H1 (cell line): ENCODE results near the gene FRK. TPM values are rescaled to one million over a fixed set of nuclear protein-coding genes. Genes with fewer than 3 reads are reported as not detected.

Experiments
- CTCF ChIA-PET: fragments of 300-600 bp; sonication (Branson Sonifier 250); formaldehyde crosslinking; loops from one replicate; lab custom pipeline; 2021; ENCODE audit not compliant: partially characterized antibody; lab: Charles Lee
- POLR2A ChIA-PET: fragments of 300-600 bp; sonication (Branson Sonifier 250); formaldehyde crosslinking; loops from one replicate; lab custom pipeline; 2021; ENCODE audit warnings: inconsistent platforms; ENCODE audit not compliant: partially characterized antibody; lab: Charles Lee
- DNase-seq, 2 experiments: peaks; one replicate each; pipeline versions ENCODE4 v3.0.0 to v3.0.0-alpha.2; 2010 to 2022; ENCODE audit warnings: low spot score in 2 of 2, low read depth in 1 of 2, mixed read lengths in 1 of 2
- FAIRE-seq: peaks from 2 replicates; lab custom pipeline; 2011; peaks lifted over from hg19 to GRCh38; lab: Jason Lieb, UNC
- H2AFZ ChIP-seq: 2 replicates; pipeline ENCODE4 v1.8.1; 2012; ENCODE audit warnings: low read length, inconsistent platforms
- H2AK5ac ChIP-seq: 2 replicates; pipeline ENCODE4 v1.6.1; 2013; ENCODE audit warnings: low read depth, low read length
- H2BK120ac ChIP-seq: replicated peaks from 2 replicates; pipeline ENCODE3; 2013; ENCODE audit warnings: low read depth, low read length, inconsistent platforms
- H2BK12ac ChIP-seq: 2 replicates; pipeline ENCODE4 v1.6.1; 2013; ENCODE audit warnings: low read depth, low read length
- H2BK15ac ChIP-seq: 2 replicates; pipeline ENCODE4 v1.6.1; 2013; ENCODE audit warnings: low read length
- H2BK20ac ChIP-seq: 2 replicates; pipeline ENCODE4 v1.6.1; 2013; ENCODE audit warnings: low read length
- H2BK5ac ChIP-seq: 2 replicates; pipeline ENCODE4 v1.6.1; 2013; ENCODE audit warnings: low read depth, low read length
- H3K14ac ChIP-seq: 2 replicates; pipeline ENCODE4 v1.6.1; 2013; ENCODE audit warnings: inconsistent platforms; ENCODE audit not compliant: insufficient read length
- H3K18ac ChIP-seq: 2 replicates; pipeline ENCODE4 v1.6.1; 2013; ENCODE audit warnings: low read length; ENCODE audit errors: extremely low read depth
- H3K23ac ChIP-seq: 2 replicates; pipeline ENCODE4 v1.6.1; 2013; ENCODE audit warnings: inconsistent platforms; ENCODE audit not compliant: insufficient read length
- H3K23me2 ChIP-seq: 2 replicates; pipeline ENCODE4 v1.6.1; 2013; ENCODE audit warnings: low read depth, low read length
- H3K27ac ChIP-seq: 2 replicates; pipeline ENCODE4 v1.6.1; 2011; ENCODE audit warnings: low read depth, low read length, inconsistent platforms
- H3K27me3 ChIP-seq, 4 experiments: replicated peaks in 1 of 4; 1 replicate in 1 of 4; 2 replicates in 3 of 4; pipeline versions ENCODE4 v1.6.1 to v1.8.1; 2011 to 2013; ENCODE audit warnings: low read length in 3 of 4, mild to moderate bottlenecking in 3 of 4, inconsistent platforms in 2 of 4, mixed read lengths in 2 of 4, moderate library complexity in 1 of 4; ENCODE audit not compliant: control insufficient read depth in 3 of 4, insufficient read depth in 3 of 4; ENCODE audit errors: extremely low read depth in 1 of 4
- H3K36me3 ChIP-seq, 4 experiments: 2 replicates each; pipeline versions ENCODE4 v1.6.1 to v1.8.1; 2011 to 2013; ENCODE audit warnings: mild to moderate bottlenecking in 4 of 4, low read length in 3 of 4, moderate library complexity in 2 of 4, control low read depth in 1 of 4, inconsistent platforms in 1 of 4; ENCODE audit not compliant: insufficient read depth in 4 of 4, control insufficient read depth in 2 of 4
- H3K4ac ChIP-seq: replicated peaks from 2 replicates; pipeline ENCODE3; 2013; ENCODE audit warnings: low read length, low read depth, mixed read lengths, inconsistent platforms; ENCODE audit not compliant: insufficient read length
- H3K4me1 ChIP-seq, 4 experiments: replicated peaks in 1 of 4; 1 replicate in 1 of 4; 2 replicates in 3 of 4; pipeline versions ENCODE4 v1.6.1 to v1.8.1; 2011 to 2013; ENCODE audit warnings: low read length in 3 of 4, inconsistent platforms in 2 of 4, mixed read lengths in 1 of 4; ENCODE audit not compliant: insufficient read depth in 4 of 4, control insufficient read depth in 3 of 4
- H3K4me2 ChIP-seq, 2 experiments: 2 replicates each; pipeline versions ENCODE4 v1.6.1 to v1.8.1; 2011 to 2013; ENCODE audit warnings: low read depth in 2 of 2, low read length in 2 of 2, control low read depth in 1 of 2, inconsistent platforms in 1 of 2, mild to moderate bottlenecking in 1 of 2; ENCODE audit not compliant: insufficient read depth in 1 of 2
- H3K4me3 ChIP-seq, 4 experiments: fragments of 200-600, 300-600 bp in 1 of 4; sonication (generic), shearing (Covaris generic), sonication (Bioruptor Twin) in 1 of 4; 2 replicates each; pipeline versions ENCODE4 v1.5.1 to v1.8.1; 2011 to 2016; ENCODE audit warnings: low read length in 4 of 4, low read depth in 3 of 4, control low read depth in 2 of 4, inconsistent platforms in 2 of 4, mild to moderate bottlenecking in 2 of 4, mixed read lengths in 1 of 4, moderate library complexity in 1 of 4; ENCODE audit not compliant: insufficient read depth in 2 of 4; ENCODE audit errors: extremely low read depth in 1 of 4
- H3K56ac ChIP-seq: replicated peaks from 2 replicates; pipeline ENCODE3; 2013; ENCODE audit warnings: low read depth, mild to moderate bottlenecking, mixed read lengths, low read length, inconsistent platforms; ENCODE audit not compliant: insufficient read length
- H3K79me1 ChIP-seq: 2 replicates; pipeline ENCODE4 v1.6.1; 2013; ENCODE audit warnings: low read depth, low read length, control low read depth
- H3K79me2 ChIP-seq, 2 experiments: 2 replicates each; pipeline versions ENCODE4 v1.6.1 to v1.8.1; 2012 to 2013; ENCODE audit warnings: low read length in 2 of 2, mild to moderate bottlenecking in 2 of 2, inconsistent platforms in 1 of 2; ENCODE audit not compliant: insufficient read depth in 2 of 2, control insufficient read depth in 1 of 2
- H3K9ac ChIP-seq, 4 experiments: replicated peaks in 1 of 4; 1 replicate in 1 of 4; 2 replicates in 3 of 4; pipeline versions ENCODE4 v1.6.1 to v1.8.1; 2011 to 2013; ENCODE audit warnings: low read depth in 3 of 4, low read length in 3 of 4, control low read depth in 2 of 4, mild to moderate bottlenecking in 2 of 4, moderate library complexity in 2 of 4, inconsistent platforms in 1 of 4; ENCODE audit errors: extremely low read depth in 1 of 4
- H3K9me3 ChIP-seq, 2 experiments: 2 replicates each; pipeline versions ENCODE4 v1.6.1 to v1.8.1; 2012 to 2013; ENCODE audit warnings: mild to moderate bottlenecking in 2 of 2, moderate library complexity in 2 of 2, control low read depth in 1 of 2, inconsistent platforms in 1 of 2, low read depth in 1 of 2, low read length in 1 of 2, mixed read lengths in 1 of 2; ENCODE audit not compliant: insufficient read depth in 2 of 2
- H4K20me1 ChIP-seq, 2 experiments: replicated peaks in 1 of 2; 2 replicates each; pipeline versions ENCODE3 to v1.8.1; 2011 to 2013; ENCODE audit warnings: inconsistent platforms in 2 of 2, low read length in 2 of 2, mild to moderate bottlenecking in 1 of 2; ENCODE audit not compliant: insufficient read depth in 2 of 2, control insufficient read depth in 1 of 2
- H4K5ac ChIP-seq: 2 replicates; pipeline ENCODE4 v1.6.1; 2013; ENCODE audit warnings: low read length, low read depth, mixed read lengths, inconsistent platforms; ENCODE audit not compliant: insufficient read length
- H4K8ac ChIP-seq: 2 replicates; pipeline ENCODE4 v1.8.0; 2013; ENCODE audit warnings: mild to moderate bottlenecking, moderate library complexity, low read length, inconsistent platforms; ENCODE audit not compliant: insufficient read depth; ENCODE audit errors: extremely low read depth
- H4K91ac ChIP-seq: replicated peaks from 2 replicates; pipeline ENCODE3; 2013; ENCODE audit warnings: low read length, mixed read lengths, inconsistent platforms; ENCODE audit not compliant: insufficient read length
- ASH2L ChIP-seq: fragments of 200-600, 300-600 bp; sonication (generic); IDR thresholded peaks from one replicate; pipeline ENCODE4 v1.7.1; 2017; ENCODE audit warnings: low read length
- CBX5 ChIP-seq: fragments of 300-800, 300-1000 bp; sonication (generic); IDR thresholded peaks from 2 replicates; pipeline ENCODE4 v1.7.1; 2016; ENCODE audit warnings: antibody characterized with exemption, low read length, low read depth
- CBX8 ChIP-seq: fragments of 300-800, 300-1000 bp; sonication (generic); IDR thresholded peaks from 2 replicates; pipeline ENCODE4 v1.7.1; 2016; ENCODE audit warnings: low read depth, low read length, borderline replicate concordance
- CHD1 ChIP-seq: IDR thresholded peaks from 2 replicates; pipeline ENCODE4 v1.6.1; 2012; ENCODE audit warnings: low read depth, low read length, improper control_type of control experiment
- CTBP2 ChIP-seq: IDR thresholded peaks from 2 replicates; pipeline ENCODE4 v1.7.0; 2011; ENCODE audit warnings: borderline replicate concordance, mild to moderate bottlenecking, moderate library complexity, mixed read lengths, low read length; ENCODE audit not compliant: insufficient read depth, insufficient read length
- EGR1 ChIP-seq: IDR thresholded peaks from 2 replicates; pipeline ENCODE4 v1.6.1; 2011; ENCODE audit warnings: low read depth, low read length, borderline replicate concordance
- GABPA ChIP-seq: IDR thresholded peaks from 2 replicates; pipeline ENCODE4 v1.6.1; 2011; ENCODE audit warnings: mild to moderate bottlenecking, low read length, moderate library complexity, borderline replicate concordance; ENCODE audit not compliant: insufficient read depth
- GTF2F1 ChIP-seq: IDR thresholded peaks from 2 replicates; pipeline ENCODE4 v1.6.1; 2012; ENCODE audit warnings: low read depth, low read length, improper control_type of control experiment, borderline replicate concordance
- RFX5 ChIP-seq: IDR thresholded peaks from 2 replicates; pipeline ENCODE4 v1.6.1; 2011; ENCODE audit warnings: low read depth, low read length, improper control_type of control experiment, borderline replicate concordance
- SIN3A ChIP-seq, 2 experiments: IDR thresholded peaks in 1 of 2; conservative IDR thresholded peaks in 1 of 2; 2 replicates each; pipeline ENCODE4 v1.6.1; 2011 to 2012; ENCODE audit warnings: low read length in 2 of 2, improper control_type of control experiment in 1 of 2, low read depth in 1 of 2, mild to moderate bottlenecking in 1 of 2
- SIX5 ChIP-seq: IDR thresholded peaks from 2 replicates; pipeline ENCODE4 v1.6.1; 2011; ENCODE audit warnings: mild to moderate bottlenecking, low read depth, low read length
- SP4 ChIP-seq: IDR thresholded peaks from 2 replicates; pipeline ENCODE4 v1.6.1; 2012; ENCODE audit warnings: low read length, inconsistent platforms
- WGBS, 2 experiments: shearing (Covaris generic) in 1 of 2; methylation state at CpG; one replicate each; pipeline versions ENCODE4 v1.1.6 to v1.1.7; 2013 to 2015; ENCODE audit warnings: low lambda C conversion rate in 2 of 2, mixed read lengths in 2 of 2, inconsistent platforms in 1 of 2, low coverage in 1 of 2, missing lambda C conversion rate in 1 of 2; ENCODE audit not compliant: insufficient replicate concordance in 2 of 2, insufficient coverage in 1 of 2, insufficient read length in 1 of 2; ENCODE audit errors: extremely low coverage in 1 of 2, missing lambda C conversion rate in 1 of 2; 5-methylcytosine and 5-hydroxymethylcytosine counted together
- polyA plus RNA-seq, 7 experiments: library from polyadenylated mRNA; depleted of rRNA in 3 of 7; stranded (reverse) in 5 of 7; unstranded in 2 of 7; fragments of >200 nt in 5 of 7; fragments of 200-250 nt in 2 of 7; gene quantifications; 1 replicate in 5 of 7; 2 replicates in 1 of 7; 4 replicates in 1 of 7; pipeline versions ENCODE4 v1.2.1 to v1.2.3, GENCODE V29; 2011 to 2013; ENCODE audit warnings: missing spikeins in 2 of 7, mixed read lengths in 2 of 7
- total RNA-seq: library from RNA; stranded (reverse); fragmentation: NEBNext Ultra II Directional; extraction: Animal tissue kit (Norgen Biotek cat#: 25700); gene quantifications from 2 replicates; pipeline ENCODE4 v1.2.1, GENCODE V29; 2021
- TF ChIP-seq, protein P1 (sequence below): IDR thresholded peaks from 2 replicates; pipeline ENCODE4 v1.6.1; 2012; ENCODE audit warnings: inconsistent platforms

Gene FRK
- total and polyA plus RNA-seq, 2 of the 8 experiments (the other 6 are each of a cell fraction or from before 2014, with no cell fraction given) = 0.11 to 0.24 TPM

- H3K56ac ChIP-seq = no peak overlapping the region
- H2BK15ac ChIP-seq = no peak overlapping the region
- H3K4me3 ChIP-seq = no peak overlapping the region
- ChIA-PET CTCF (no interaction called here), POLR2A (no interaction called here)
- TF ChIP-seq CBX5 (no peak), ASH2L (no peak), CHD1 (no peak), SIN3A (conservative IDR thresholded peaks at IDR 0.05 in 1 of 2, IDR thresholded peaks at IDR 0.05 in 1 of 2; ENCODE audit: low read depth in 1 of 2, low read length in 2 of 2) (no peak), RFX5 (no peak), EGR1 (no peak), SP4 (no peak), GTF2F1 (no peak), CBX8 (no peak), CTBP2 (no peak), SIX5 (no peak), GABPA (no peak)
- TF ChIP-seq, protein P1, sequence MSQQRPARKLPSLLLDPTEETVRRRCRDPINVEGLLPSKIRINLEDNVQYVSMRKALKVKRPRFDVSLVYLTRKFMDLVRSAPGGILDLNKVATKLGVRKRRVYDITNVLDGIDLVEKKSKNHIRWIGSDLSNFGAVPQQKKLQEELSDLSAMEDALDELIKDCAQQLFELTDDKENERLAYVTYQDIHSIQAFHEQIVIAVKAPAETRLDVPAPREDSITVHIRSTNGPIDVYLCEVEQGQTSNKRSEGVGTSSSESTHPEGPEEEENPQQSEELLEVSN = no peak
- H3K79me2 ChIP-seq = no peaks in the 10 kb centered on the region
- H3K4me2 ChIP-seq = no peak overlapping the region
- H2AK5ac ChIP-seq = no peak overlapping the region
- H4K91ac ChIP-seq = no peak overlapping the region
- WGBS, 2 experiments = 90% methylated on average over 4 of the region's 4 CpGs; no CpG with 5 or more reads in 1 of the 2 experiments
- no peaks in the 10 kb centered on the region for H3K27me3 ChIP-seq
- no peak overlapping the region for H2BK20ac ChIP-seq
- no peaks in the 10 kb centered on the region for H4K20me1 ChIP-seq
- H3K23me2 ChIP-seq = no peaks in the 10 kb centered on the region
- no peak overlapping the region for H2BK5ac ChIP-seq
- H2BK12ac ChIP-seq = no peak overlapping the region
- H3K23ac ChIP-seq = no peak overlapping the region
- no peak overlapping the region for H3K14ac ChIP-seq
- H3K4me1 ChIP-seq = peaks cover 0 to 2% (median 0%) of the 10 kb centered on the region in 4 experiments; a peak in 1 of 7 replicates
- no peak overlapping the region for H3K4ac ChIP-seq
- FAIRE-seq = no peak
- H4K8ac ChIP-seq = no peak overlapping the region
- H3K27ac ChIP-seq = no peak overlapping the region
- H3K79me1 ChIP-seq = no peaks in the 10 kb centered on the region
- no peak overlapping the region for H3K18ac ChIP-seq
- no peaks in the 10 kb centered on the region for H3K36me3 ChIP-seq
- no peak for DNase-seq
- H3K9me3 ChIP-seq = no peaks in the 10 kb centered on the region
- no peak overlapping the region for H4K5ac ChIP-seq
- H2AFZ ChIP-seq = no peak overlapping the region
- H2BK120ac ChIP-seq = no peak overlapping the region
- no peak overlapping the region for H3K9ac ChIP-seq
These were observed 174.9 kb downstream of the FRK start for GRCh38 chr6:115885636-115886366.
